ENCODE measurements around the gene CASP8.

The CASP8 gene

GRCh38 chr2:201242571-201243277, 17.6 kb upstream of the CASP8 start:
- peak in 1 of 5 experiments; percentile 49 for DNase-seq

GRCh38 chr2:201244829-201245228, 15.5 kb upstream of the CASP8 start:
- no peak for DNase-seq

- no peak for DNase-seq
Observed at GRCh38 chr2:201246280-201246679, 14.1 kb upstream of the CASP8 start.

- no peak for DNase-seq
Observed at GRCh38 chr2:201248288-201248844, 12.0 kb upstream of the CASP8 start.

GRCh38 chr2:201249889-201250288, 10.4 kb upstream of the CASP8 start:
- no peak for DNase-seq

GRCh38 chr2:201250741-201251140, 9.6 kb upstream of the CASP8 start:
- DNase-seq, result no peak

- peak in 1 of 5 experiments; percentile 74 for DNase-seq
Observed at GRCh38 chr2:201254081-201254730, 6.1 kb upstream of the CASP8 start.

GRCh38 chr2:201255408-201256033, 4.8 kb upstream of the CASP8 start:
- DNase-seq, result no peak

- no peak for DNase-seq
Observed at GRCh38 chr2:201256082-201256481, 4.3 kb upstream of the CASP8 start.

GRCh38 chr2:201257381-201257955, 2.9 kb upstream of the CASP8 start:
- DNase-seq, result peak in 4 of 5 experiments; percentile 23 to 77 (median 60)

GRCh38 chr2:201257956-201258665, 2.2 kb upstream of the CASP8 start:
- peak; percentile 56 to 99 (median 89) for DNase-seq

- peak in 1 of 5 experiments; percentile 45 for DNase-seq
Observed at GRCh38 chr2:201258666-201259615, 1.4 kb upstream of the CASP8 start.

- peak; percentile 21 to 89 (median 50) for DNase-seq
Observed at GRCh38 chr2:201261471-201261870, 1.1 kb downstream of the CASP8 start.

- peak in 1 of 5 experiments; percentile 73 for DNase-seq
Observed at GRCh38 chr2:201261906-201262305, 1.6 kb downstream of the CASP8 start.

- DNase-seq, result peak in 1 of 5 experiments; percentile 83
Observed at GRCh38 chr2:201262718-201263117, 2.4 kb downstream of the CASP8 start.

GRCh38 chr2:201263779-201264178, 3.4 kb downstream of the CASP8 start:
- DNase-seq, result peak in 1 of 5 experiments; percentile 56

GRCh38 chr2:201264472-201265173, 4.3 kb downstream of the CASP8 start:
- no peak for DNase-seq

- no peak for DNase-seq
Observed at GRCh38 chr2:201266629-201267028, 6.3 kb downstream of the CASP8 start.

- DNase-seq, result peak in 2 of 5 experiments; percentile 28 to 55
Observed at GRCh38 chr2:201267278-201268030, 7.1 kb downstream of the CASP8 start.

GRCh38 chr2:201269764-201270163, 9.4 kb downstream of the CASP8 start:
- no peak for DNase-seq
